HG03460 (cell line): ENCODE results near the gene WWTR1.

ENCODE experiments used
- ATAC-seq: cut with Tn5 transposase; IDR thresholded peaks from one replicate; pipeline ENCODE4 v1.9.1; 2021; ENCODE audit not compliant: unreplicated experiment

The WWTR1 gene

DNA sequence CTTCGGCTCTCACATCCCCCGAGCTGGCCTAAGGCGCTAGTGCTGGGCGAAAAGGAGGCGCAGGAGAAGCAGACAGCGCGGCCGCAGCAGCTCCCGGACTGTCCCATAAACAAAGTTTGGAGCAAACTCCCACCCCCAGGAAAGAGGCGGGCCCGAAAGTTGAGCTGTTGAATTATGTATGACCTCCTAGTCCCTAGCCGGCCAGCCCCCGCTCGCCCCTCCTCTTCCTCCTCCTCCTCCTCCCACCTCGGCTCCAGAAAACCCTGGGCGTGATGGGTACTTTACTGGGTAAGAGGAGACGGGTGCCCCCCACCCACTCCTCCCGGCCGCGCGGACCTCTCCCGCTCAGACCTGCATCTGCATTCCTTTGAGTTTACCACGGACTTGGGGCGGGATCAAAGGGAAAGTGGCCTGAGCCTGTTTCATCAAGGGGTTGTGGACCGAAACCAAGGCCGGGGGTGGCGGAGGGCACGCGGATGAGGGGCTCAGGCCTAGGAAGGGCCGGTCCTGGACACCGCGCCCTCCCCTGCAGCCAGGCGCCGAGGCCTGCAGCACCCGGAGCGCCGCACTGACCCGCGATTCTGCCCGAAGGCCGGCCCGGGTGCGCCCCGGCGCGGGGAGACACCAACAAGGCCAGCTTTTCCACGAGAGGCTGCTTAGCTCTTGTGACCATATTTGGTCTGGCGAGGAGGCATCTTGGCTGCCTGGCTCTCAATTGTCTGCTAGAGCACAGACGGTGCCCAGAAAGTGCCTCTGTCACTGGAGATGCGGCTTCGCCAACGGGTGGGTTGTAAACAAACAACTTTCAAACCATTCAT lies at the start of gene WWTR1:
Gene WWTR1 (minus strand): TSS at position 100 of the 818 bp plus-strand sequence. CDS start 719 bp downstream, outside the sequence.
- peak; percentile 75 for ATAC-seq

DNA sequence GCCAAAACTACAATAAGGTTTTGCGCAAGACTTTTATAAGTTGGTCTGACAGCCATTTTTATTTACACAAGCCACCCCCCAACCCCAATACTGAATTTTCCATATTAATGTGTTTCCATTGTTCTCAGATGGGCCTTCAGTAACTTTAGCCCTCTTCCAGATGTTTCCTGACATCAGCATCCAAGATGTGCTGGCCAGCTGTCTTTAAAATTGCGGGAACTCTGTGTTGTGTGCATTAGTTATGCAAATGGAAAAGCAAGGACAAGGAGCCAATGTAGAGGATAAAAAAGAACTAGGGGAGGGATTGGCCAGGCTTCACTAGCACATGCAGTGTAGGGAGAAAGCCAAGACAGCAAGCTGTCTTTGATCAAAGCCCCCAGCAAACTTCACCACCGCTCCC lies 49.1 kb upstream of the WWTR1 start:
- no peak for ATAC-seq

DNA sequence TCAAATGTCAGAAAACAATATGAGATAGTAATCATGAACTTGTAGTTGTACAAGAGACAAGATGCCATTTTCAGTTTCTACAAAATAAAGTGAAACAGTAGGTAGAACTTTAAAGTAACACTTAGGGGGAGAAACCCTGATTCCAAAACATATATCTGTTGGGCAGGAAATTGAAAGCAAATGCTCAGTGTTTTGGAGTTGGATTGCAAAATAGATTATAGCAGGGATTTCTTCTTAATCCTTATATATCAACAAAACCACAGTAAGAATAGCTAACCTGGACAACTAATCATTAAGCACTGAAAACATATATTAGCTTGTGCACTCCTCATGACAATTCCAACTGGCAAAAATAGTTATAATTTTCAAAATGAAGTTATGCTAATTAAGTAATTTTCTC lies 47.6 kb upstream of the WWTR1 start:
- ATAC-seq = no peak

DNA sequence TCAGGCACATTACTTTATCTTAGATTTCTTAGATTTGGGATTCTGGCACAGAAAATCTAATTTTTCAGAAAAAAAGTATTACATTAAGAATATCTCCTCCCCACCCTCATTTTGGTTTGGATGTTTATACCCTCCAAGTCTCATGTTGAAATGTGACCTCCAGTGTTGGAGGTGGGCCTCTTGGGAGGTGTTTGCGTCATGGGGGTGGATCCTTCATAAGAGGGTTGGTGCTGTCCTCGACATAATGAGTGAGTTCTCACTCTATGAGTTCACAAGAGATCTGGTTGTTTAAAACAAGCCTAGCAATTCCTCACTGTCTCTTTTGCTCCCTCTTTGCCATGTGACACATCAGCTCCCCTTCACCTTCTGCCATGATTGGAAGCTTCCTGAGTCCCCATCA lies 45.6 kb upstream of the WWTR1 start:
- no peak for ATAC-seq

DNA sequence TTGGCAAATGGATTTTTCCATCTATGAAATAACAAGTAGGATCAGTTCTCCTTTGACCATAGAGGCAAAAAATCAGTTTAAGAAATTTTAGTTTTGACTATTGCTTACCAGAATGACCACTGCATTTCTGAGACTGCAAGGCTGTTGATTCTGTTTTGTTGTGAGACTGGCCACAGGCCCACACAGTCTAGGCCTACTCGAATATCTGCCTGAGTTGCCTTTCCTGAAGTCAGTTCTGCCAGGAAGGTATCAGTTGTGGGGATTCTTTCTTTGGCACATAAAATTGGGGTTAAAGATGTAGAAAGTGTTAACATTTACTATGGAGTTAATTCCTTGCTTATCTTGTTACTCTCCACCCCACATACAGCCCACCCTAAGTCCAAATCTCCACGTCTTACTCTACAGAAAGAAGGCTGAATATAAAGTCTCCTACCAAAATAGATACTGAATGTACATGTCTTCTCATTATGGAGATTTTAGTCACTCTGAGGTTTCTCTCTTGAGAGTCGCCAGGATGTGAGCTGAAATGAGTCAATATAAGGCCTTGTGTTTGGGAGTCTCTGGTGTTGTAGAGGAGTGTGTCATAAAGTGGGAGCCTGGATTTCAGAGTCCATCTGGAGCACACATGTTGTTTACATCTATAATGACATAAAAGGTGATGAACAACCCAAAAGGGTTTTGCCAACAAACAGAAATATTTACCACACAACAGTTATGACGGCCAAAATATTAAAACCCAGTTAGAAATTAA lies 45.0 kb upstream of the WWTR1 start:
- ATAC-seq = no peak

DNA sequence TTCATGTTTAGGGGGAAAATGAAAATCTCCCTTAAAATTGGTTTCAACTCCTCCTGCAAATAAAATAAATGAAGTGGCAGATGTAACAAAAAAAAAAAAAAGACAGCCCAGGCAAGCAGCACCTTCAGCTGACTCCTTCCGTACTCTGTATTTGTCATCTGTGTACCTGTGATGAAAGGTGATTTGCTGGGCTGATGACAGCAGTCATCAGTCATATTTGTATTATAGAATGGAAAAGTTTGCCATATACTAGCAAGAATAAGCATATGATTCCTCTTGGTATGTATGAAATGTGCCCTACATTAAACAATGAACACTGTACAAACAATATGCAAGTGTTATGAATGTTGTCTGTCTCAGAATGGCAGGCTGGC lies 44.1 kb upstream of the WWTR1 start:
- no peak for ATAC-seq

DNA sequence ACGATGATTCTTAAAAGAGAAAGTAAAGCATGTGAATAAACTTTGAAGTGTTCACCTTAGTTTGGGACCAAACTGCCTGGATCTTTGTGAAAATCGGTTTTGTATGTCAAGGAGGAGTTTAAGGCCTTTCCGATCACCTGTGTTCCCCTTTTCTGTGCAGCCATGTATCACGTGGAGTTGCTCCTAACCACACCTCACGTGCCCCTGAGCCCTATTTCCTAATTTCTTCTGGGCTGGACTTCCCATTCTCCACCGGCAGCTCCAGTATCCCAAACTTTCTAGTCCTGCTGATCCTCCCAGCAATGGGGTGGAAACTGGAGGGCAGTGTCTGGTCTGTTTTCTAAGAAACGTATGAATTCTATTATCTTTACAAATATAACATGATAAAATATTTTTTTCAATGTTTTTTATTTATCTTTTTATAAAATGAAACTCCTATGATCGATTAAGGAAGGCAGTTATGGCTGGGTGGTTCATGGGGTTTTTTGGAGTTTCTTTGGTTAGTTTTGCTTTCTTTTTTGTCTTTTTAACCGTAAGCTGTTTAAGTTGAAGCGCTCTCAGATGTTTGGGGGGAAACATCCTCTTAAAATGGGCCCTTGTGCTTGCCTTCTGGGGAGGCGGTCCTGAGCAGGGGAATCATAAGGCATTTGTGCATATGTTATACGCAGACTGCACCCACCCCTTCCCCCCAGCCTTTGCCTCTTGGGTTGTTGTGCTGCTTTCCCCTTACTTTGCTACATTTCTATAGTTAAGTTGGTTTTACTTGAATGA lies 43.6 kb upstream of the WWTR1 start:
- no peak for ATAC-seq

DNA sequence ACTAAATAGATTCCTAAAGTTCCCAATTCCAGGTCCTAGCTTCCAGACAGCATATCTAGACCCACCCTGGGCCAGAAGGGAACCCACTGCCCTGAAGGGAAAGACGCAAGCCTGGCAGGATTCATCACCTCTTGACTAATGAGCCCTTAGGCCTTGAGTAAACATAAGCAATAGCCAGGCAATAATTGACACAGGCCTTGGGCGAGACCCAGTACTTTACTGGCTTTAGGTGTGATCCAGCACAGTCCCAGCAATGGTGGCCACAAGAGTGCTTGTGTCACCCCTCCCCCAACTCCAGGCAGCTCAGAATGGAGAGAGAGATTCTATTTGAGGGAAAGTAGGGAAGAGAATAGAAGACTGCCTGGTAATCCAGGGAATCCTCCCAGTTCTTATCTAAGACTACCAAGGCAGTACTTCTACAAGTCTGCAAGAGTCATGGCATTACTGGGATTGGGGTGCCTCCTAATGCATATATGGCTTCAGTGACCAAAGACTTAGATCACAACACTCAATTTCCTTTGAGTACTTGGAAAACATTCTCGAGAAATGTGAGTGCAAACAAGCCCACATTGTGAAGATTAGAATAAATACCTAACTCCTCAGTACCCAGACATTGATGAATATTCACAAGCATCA lies 30.4 kb upstream of the WWTR1 start:
- no peak for ATAC-seq

DNA sequence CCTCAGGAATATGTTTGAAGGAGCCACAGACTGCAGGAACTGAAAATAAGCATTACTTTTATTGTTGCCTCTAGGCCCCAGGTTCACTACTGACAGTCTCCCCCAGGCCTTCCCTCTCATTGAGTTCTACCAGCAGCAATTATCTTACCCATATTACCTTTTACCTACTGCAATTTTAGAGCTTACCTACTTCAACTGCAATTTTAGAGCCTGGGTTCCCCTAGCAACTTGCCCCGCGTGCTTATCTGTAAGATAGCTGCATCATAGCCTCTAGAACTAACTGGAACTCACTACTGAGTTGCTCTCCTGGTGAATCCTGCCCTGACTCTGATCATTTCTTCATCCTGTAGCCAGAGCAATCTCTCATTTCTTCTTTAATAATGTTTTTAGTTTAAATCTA lies 29.2 kb upstream of the WWTR1 start:
- no peak for ATAC-seq

DNA sequence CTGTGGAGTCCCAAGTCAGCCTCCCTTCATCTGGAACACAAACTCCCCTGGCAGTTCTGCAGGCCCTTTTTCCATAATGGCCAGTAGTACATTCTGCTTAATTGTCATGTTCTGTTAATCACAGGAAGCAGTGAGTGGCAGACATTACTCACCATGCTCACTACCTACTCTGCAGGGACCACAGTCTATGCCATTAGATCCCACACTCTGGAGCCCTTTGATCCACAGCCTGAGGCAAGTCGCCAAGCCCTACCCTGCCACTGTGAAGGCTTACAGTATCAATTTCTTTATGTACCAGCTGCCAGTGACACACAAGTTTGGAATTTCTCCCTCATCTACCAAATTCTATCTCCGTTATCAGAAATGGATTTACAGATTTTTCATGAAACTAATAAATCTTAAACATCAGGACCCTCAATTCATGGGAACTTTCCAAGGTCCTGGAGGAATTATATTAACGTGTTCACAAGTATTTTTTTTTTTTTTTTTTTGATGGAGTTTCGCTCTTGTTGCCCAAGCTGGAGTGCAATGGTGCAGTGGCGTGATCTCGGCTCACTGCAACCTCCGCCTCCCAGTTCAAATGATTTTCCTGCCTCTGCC lies 20.6 kb upstream of the WWTR1 start:
- no peak for ATAC-seq

DNA sequence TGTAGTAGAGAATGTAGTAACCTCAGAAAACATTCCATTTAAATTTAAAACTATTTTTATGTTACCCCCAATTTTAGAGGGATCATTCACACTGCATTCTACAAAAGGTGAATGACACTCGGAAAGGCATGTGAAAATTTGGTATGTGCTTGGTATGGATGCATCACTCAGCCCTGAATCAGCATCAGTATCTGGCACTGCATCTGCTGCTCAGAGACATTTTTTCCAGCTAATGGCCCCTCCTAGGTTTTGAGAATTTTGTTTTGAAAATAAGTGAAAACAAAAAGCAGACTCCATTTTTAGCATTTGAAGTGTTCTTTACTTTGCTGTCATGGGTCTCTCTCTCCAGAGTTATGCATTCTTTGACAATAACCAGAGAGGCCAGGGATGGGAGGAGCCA lies 15.6 kb upstream of the WWTR1 start:
- no peak for ATAC-seq

DNA sequence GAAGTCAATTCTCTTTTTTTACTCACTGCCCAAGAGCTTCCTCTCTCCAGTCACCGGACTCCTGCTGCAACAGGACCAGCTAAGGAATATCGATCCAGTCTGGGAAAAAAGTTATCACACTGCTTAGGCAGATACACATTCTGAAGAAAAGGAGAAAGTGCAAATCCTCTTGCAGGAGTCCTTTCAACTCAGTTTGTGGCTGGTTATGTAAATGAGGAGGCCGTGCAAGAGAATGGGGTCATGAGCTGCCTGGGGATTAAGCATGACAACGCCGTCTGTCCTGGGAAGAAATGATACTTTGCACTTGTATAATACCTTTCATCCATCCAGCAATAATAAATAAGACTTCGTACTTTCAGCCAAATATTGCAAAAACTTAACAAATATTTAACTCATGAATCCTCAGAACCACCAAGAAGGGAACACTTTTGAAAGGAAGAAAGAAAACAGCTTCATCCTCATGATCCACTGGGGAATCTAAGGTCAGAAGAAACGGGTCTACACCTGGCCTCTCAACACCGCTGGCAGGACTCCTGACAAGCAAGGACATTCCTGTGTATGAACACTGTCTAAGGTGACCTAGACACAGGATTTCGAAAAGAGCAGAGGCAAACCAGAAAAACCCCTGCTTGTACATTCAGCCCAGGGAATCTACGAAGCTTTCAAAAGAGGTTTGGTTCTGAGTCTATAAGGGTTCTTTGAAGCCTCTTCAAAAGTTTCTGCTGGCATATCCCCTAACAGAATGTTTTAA lies 13.1 kb upstream of the WWTR1 start:
- ATAC-seq = no peak

DNA sequence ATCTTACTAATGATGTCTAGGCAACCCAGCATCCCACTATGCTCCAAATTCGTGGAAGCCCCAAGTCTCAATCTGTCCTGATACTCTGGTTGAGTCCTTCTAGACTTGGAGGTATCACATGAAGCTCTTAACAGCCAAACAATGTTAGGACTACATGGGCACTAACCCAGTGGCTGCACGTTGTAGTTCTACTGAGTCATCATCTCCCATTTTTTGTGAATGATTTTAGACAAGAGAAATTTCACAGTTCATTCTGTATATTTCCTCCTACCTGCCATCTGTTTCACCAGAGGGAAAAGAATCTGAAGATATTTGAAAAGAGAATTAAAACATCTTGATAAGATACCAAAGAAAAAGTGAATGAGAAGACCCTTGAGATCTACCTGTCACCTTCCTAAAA lies 9.8 kb upstream of the WWTR1 start:
- no peak for ATAC-seq

DNA sequence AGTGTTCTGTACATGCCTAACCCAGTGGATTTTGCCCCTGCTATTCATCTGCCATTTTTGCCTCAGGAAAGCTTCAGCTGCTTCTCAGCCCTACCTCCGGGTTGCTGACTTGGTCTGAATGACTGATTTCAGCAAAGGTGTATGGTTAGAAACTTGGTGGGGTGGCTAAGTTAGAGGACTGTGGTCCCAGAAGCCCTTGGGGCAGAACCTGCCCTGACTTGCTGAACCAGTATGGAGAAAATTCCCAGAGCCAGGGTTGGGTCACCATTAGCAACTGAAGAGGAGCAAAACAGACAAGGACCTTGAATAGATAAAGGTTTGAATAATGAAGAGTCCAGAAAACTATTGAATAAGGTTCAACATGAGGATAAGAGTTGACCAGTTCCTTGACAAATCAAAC lies 6.1 kb upstream of the WWTR1 start:
- ATAC-seq = no peak

DNA sequence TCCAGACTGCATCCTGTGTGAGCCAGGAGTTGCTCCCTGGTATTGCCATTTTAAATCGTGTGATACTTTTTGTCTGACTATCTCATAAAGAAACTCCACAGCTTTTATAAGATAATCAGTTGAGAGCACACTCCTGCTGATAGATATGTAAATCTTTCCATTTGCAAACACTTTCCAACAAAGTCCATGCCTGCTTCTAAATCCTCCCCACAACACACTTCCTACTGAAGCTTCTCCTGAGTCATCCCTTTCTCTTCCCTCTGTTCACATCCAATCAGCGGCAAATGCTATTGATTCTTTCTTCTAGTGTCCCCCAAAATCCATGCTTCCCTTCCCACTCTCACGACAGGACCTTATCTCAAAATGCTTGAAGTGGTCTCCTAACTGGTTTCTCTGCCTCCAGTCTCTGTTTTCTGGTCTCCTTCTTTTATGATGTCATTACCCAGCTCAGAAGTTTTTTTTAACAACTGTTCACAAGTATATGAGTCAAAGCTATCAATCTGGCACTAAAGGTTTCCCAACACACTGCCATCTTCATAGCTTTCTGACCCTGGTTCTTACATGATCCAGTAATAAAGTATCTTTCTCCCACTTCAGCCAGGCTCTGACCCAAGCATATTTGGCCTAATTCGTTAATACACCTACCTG lies 4.5 kb upstream of the WWTR1 start:
- no peak for ATAC-seq

DNA sequence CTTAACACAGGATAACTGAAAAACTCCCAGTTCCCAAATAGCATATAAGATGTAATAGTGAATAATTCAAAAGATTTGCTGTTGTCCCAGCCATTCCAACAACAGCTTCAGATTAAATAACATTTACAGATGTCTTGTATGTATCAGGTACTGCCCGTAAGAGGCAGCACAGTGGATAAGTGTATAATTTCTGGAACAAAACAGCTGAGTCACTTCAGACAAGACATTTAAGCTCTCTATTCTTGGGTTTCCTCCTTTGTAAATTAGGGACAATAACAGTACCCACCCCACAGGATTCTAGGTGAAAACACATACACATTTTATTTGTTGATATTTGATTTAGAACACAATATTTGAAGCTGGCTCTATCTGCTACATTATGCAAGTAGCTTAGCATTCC lies 2.6 kb upstream of the WWTR1 start:
- ATAC-seq = no peak

DNA sequence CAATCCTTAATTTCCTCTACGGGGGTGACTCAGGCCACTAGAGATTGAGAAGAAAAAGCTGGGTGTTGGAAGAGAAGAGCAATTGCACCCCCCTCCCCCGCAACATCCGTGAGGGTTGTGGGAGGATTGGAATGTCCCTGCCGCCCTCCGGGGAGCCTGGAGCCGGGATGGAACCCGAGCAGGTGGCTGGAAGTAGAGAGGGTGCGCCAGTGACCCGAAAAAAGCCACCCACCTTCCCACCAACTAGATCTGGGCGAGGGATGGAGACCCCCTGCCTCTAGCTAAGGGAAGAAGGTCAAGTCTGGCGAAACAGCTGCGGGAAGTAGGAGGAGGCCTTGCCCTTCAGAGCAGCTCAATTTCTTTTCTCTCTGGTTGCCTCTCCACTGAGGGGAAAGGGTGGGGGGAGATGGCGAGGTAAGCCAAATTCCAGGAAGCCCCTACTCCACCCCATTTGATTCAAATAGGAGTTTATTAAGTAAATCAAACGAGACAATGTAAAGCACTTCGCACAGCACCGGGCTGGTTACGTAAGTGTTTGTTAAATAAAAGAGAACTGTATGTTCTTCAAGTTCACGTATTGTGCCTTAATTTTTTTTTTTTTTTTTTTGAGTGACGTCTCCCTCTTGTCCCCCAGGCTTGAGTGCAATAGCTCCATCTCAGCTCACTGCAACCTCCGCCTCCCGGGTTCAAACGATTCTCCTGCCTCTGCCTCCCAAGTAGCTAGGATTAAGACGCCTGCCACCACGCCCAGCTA lies 1.1 kb upstream of the WWTR1 start:
- ATAC-seq = no peak

DNA sequence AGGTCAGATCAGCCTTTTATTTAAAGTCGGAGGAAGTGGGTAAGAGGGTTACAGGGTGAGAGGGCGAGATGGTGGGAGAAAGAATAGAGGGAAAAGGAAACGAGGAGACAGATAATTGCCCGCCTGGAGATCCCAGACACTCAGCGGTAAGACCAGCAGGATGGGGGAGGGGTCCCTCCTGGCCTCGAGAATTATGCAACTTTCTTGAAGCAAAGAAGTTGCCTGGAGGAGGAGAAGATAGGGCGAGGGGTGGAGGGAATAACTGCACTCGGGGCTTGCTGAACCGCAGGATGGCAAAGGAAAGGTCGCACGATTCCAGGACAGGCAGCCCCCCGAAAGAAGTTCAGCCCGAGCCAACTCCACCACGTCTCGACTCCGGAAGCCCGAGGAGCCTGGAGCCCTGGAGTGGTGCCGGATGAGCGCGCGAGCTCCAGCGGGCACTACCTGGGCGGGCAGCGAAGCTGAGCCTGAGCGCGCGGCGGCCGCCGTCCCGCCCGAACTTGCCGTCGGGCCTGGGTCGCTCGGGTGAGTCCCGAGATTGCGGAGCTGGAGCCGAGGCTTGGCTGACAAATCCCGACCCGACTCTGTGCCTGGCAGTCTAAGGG lies 402 bp downstream of the WWTR1 start:
- peak; percentile 30 for ATAC-seq
